ENCODE measurements around the gene UBE2F. TPM values are rescaled to one million over a fixed set of nuclear protein-coding genes. Genes with fewer than 3 reads are reported as not detected.

The UBE2F gene
- polyA plus RNA-seq, 3 donors: 51.1 to 120 (median 117) TPM

GRCh38 chr2:237942513-237942899, 24.3 kb upstream of the UBE2F start:
- Mint-ChIP-seq H3K36me3 (no peaks in the 10 kb centered on the region), H3K27ac (no peak overlapping the region), H3K27me3 (ENCODE audit: low read depth in 3 of 3) (peaks cover 0 to 9% (median 8%) of the 10 kb centered on the region in 3 donors), H3K4me3 (no peak overlapping the region), H3K9me3 (peaks cover 18 to 35% (median 29%) of the 10 kb centered on the region in 7 donors), H3K4me1 (no peaks in the 10 kb centered on the region)
- no peak overlapping the region for H3K4me3 ChIP-seq (replicated peaks in 1 of 3; ENCODE audit: low read depth in 2 of 3, low read length in 3 of 3)
- intact Hi-C loops (cut with micrococcal nuclease): no loop called here
- no peak for DNase-seq
- peaks cover 13 to 35% of the 10 kb centered on the region in 2 donors for H3K9me3 ChIP-seq (replicated peaks in 1 of 2; ENCODE audit: control insufficient read depth in 1 of 2, insufficient read depth in 1 of 2, low read length in 2 of 2)
- no peaks in the 10 kb centered on the region for H3K79me2 ChIP-seq (ENCODE audit: insufficient read depth, low read length)
- H3K27ac ChIP-seq (ENCODE audit: low read depth in 1 of 2, low read length in 2 of 2): no peak overlapping the region
- no peaks in the 10 kb centered on the region for H3K36me3 ChIP-seq (replicated peaks in 1 of 2; ENCODE audit: control insufficient read depth in 1 of 2, insufficient read depth in 2 of 2, low read length in 2 of 2)
- WGBS (ENCODE audit: insufficient coverage): 17% methylated on average over 1 of the region's 3 CpGs
- H3K9ac ChIP-seq (ENCODE audit: insufficient read depth, low read length, poor library complexity, severe bottlenecking): no peak overlapping the region
- H2AFZ ChIP-seq (ENCODE audit: insufficient read depth, low read depth, low read length, poor library complexity, severe bottlenecking): no peak overlapping the region
- peaks cover 0 to 3% of the 10 kb centered on the region in 2 donors for H3K27me3 ChIP-seq (ENCODE audit: control insufficient read depth in 2 of 2, insufficient read depth in 2 of 2, low read length in 2 of 2)
- no peaks in the 10 kb centered on the region for H4K20me1 ChIP-seq (ENCODE audit: insufficient read depth, low read length)
- H3K4me1 ChIP-seq (ENCODE audit: control insufficient read depth in 1 of 2, insufficient read depth in 2 of 2, low read length in 2 of 2): no peaks in the 10 kb centered on the region
- H3K4me2 ChIP-seq (replicated peaks; ENCODE audit: extremely low read depth, low read length, poor library complexity, severe bottlenecking): no peak overlapping the region
- TF ChIP-seq, protein P1, sequence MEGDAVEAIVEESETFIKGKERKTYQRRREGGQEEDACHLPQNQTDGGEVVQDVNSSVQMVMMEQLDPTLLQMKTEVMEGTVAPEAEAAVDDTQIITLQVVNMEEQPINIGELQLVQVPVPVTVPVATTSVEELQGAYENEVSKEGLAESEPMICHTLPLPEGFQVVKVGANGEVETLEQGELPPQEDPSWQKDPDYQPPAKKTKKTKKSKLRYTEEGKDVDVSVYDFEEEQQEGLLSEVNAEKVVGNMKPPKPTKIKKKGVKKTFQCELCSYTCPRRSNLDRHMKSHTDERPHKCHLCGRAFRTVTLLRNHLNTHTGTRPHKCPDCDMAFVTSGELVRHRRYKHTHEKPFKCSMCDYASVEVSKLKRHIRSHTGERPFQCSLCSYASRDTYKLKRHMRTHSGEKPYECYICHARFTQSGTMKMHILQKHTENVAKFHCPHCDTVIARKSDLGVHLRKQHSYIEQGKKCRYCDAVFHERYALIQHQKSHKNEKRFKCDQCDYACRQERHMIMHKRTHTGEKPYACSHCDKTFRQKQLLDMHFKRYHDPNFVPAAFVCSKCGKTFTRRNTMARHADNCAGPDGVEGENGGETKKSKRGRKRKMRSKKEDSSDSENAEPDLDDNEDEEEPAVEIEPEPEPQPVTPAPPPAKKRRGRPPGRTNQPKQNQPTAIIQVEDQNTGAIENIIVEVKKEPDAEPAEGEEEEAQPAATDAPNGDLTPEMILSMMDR (IDR thresholded peaks at IDR 0.05): no peak

- peaks cover 13 to 35% of the 10 kb centered on the region in 2 donors for H3K9me3 ChIP-seq (replicated peaks in 1 of 2; ENCODE audit: control insufficient read depth in 1 of 2, insufficient read depth in 1 of 2, low read length in 2 of 2)
- no peak overlapping the region for H3K9ac ChIP-seq (ENCODE audit: insufficient read depth, low read length, poor library complexity, severe bottlenecking)
- intact Hi-C loops (cut with micrococcal nuclease): no loop called here
- peaks cover 0 to 3% of the 10 kb centered on the region in 2 donors for H3K27me3 ChIP-seq (ENCODE audit: control insufficient read depth in 2 of 2, insufficient read depth in 2 of 2, low read length in 2 of 2)
- H2AFZ ChIP-seq (ENCODE audit: insufficient read depth, low read depth, low read length, poor library complexity, severe bottlenecking): no peak overlapping the region
- WGBS (ENCODE audit: insufficient coverage): 93% methylated on average over 7 of the region's 7 CpGs
- no peaks in the 10 kb centered on the region for H3K36me3 ChIP-seq (replicated peaks in 1 of 2; ENCODE audit: control insufficient read depth in 1 of 2, insufficient read depth in 2 of 2, low read length in 2 of 2)
- H3K79me2 ChIP-seq (ENCODE audit: insufficient read depth, low read length): no peaks in the 10 kb centered on the region
- H4K20me1 ChIP-seq (ENCODE audit: insufficient read depth, low read length): no peaks in the 10 kb centered on the region
- no peak overlapping the region for H3K27ac ChIP-seq (ENCODE audit: low read depth in 1 of 2, low read length in 2 of 2)
- H3K4me3 ChIP-seq (replicated peaks in 1 of 3; ENCODE audit: low read depth in 2 of 3, low read length in 3 of 3): no peak overlapping the region
- Mint-ChIP-seq H3K27ac (no peak overlapping the region), H3K36me3 (no peaks in the 10 kb centered on the region), H3K27me3 (ENCODE audit: low read depth in 3 of 3) (peaks cover 2 to 9% (median 7%) of the 10 kb centered on the region in 3 donors), H3K9me3 (peaks cover 18 to 35% (median 29%) of the 10 kb centered on the region in 7 donors), H3K4me1 (no peaks in the 10 kb centered on the region), H3K4me3 (no peak overlapping the region)
- no peaks in the 10 kb centered on the region for H3K4me1 ChIP-seq (ENCODE audit: control insufficient read depth in 1 of 2, insufficient read depth in 2 of 2, low read length in 2 of 2)
- H3K4me2 ChIP-seq (replicated peaks; ENCODE audit: extremely low read depth, low read length, poor library complexity, severe bottlenecking): no peak overlapping the region
- TF ChIP-seq, protein P1 (IDR thresholded peaks at IDR 0.05): no peak
- DNase-seq: no peak
Observed at GRCh38 chr2:237943395-237944094, 23.3 kb upstream of the UBE2F start.
